H9 (cell line): ENCODE data around the gene RNF32. TPM values are rescaled to one million over a fixed set of nuclear protein-coding genes. Genes with fewer than 3 reads are reported as not detected.
"Not testable (repeated sequence)": the region's sequence is repeated elsewhere in the genome, so short reads cannot be mapped to it uniquely, and the experiment has no call there.

Source experiments
- DNase-seq: peaks from one replicate; pipeline ENCODE4 v3.0.0-alpha.2; 2017
- H2AFZ ChIP-seq: one replicate; pipeline ENCODE4 v1.6.1; 2013; ENCODE audit warnings: mild to moderate bottlenecking, low read length, control low read depth, moderate library complexity
- H2AK5ac ChIP-seq: 2 replicates; pipeline ENCODE4 v1.6.1; 2013; ENCODE audit warnings: low read length, control low read depth, mixed read lengths; ENCODE audit not compliant: insufficient read length
- H2BK120ac ChIP-seq: one replicate; pipeline ENCODE4 v1.6.1; 2013; ENCODE audit warnings: low read depth, mild to moderate bottlenecking, low read length, control low read depth, inconsistent platforms; ENCODE audit not compliant: poor library complexity, severe bottlenecking
- H2BK12ac ChIP-seq: 2 replicates; pipeline ENCODE4 v1.6.1; 2013; ENCODE audit warnings: low read length, control low read depth, mixed read lengths, low read depth; ENCODE audit not compliant: insufficient read length
- H2BK15ac ChIP-seq: 2 replicates; pipeline ENCODE4 v1.6.1; 2013; ENCODE audit warnings: low read depth, low read length, control low read depth
- H2BK20ac ChIP-seq: one replicate; pipeline ENCODE4 v1.6.1; 2013; ENCODE audit warnings: low read depth, mild to moderate bottlenecking, low read length, control low read depth, inconsistent platforms; ENCODE audit not compliant: poor library complexity, severe bottlenecking
- H2BK5ac ChIP-seq: 2 replicates; pipeline ENCODE4 v1.6.1; 2013; ENCODE audit warnings: low read length, control low read depth, mixed read lengths; ENCODE audit not compliant: insufficient read length
- H3K14ac ChIP-seq: 2 replicates; pipeline ENCODE4 v1.6.1; 2013; ENCODE audit warnings: low read length, control low read depth; ENCODE audit not compliant: insufficient read depth
- H3K18ac ChIP-seq: 2 replicates; pipeline ENCODE4 v1.6.1; 2013; ENCODE audit warnings: low read depth, mild to moderate bottlenecking, mixed read lengths, low read length, control low read depth; ENCODE audit not compliant: insufficient read length
- H3K23ac ChIP-seq: 2 replicates; pipeline ENCODE4 v1.6.1; 2013; ENCODE audit warnings: low read length, control low read depth, mixed read lengths, low read depth; ENCODE audit not compliant: insufficient read length
- H3K23me2 ChIP-seq: 2 replicates; pipeline ENCODE4 v1.6.1; 2013; ENCODE audit warnings: low read depth, mild to moderate bottlenecking, mixed read lengths, low read length, control low read depth; ENCODE audit not compliant: insufficient read length, poor library complexity, severe bottlenecking
- H3K27ac ChIP-seq: 2 replicates; pipeline ENCODE4 v1.5.1; 2013; ENCODE audit warnings: low read length, control low read depth, mixed read lengths, low read depth; ENCODE audit not compliant: insufficient read length
- H3K27me3 ChIP-seq: 2 replicates; pipeline ENCODE4 v1.6.1; 2013; ENCODE audit warnings: low read length, control low read depth, inconsistent platforms; ENCODE audit not compliant: insufficient read depth
- H3K4ac ChIP-seq: 2 replicates; pipeline ENCODE4 v1.6.1; 2013; ENCODE audit warnings: low read depth, mild to moderate bottlenecking, control low read depth, inconsistent platforms, low read length, moderate library complexity
- H3K4me1 ChIP-seq: 2 replicates; pipeline ENCODE4 v1.6.1; 2013; ENCODE audit warnings: low read length, control low read depth, inconsistent platforms; ENCODE audit not compliant: insufficient read depth
- H3K4me2 ChIP-seq: 2 replicates; pipeline ENCODE4 v1.6.1; 2013; ENCODE audit warnings: low read length, control low read depth, mixed read lengths; ENCODE audit not compliant: insufficient read length, insufficient read depth
- H3K56ac ChIP-seq: 2 replicates; pipeline ENCODE4 v1.6.1; 2013; ENCODE audit warnings: low read depth, mild to moderate bottlenecking, mixed read lengths, low read length, control low read depth; ENCODE audit not compliant: insufficient read length
- H3K79me1 ChIP-seq: 2 replicates; pipeline ENCODE4 v1.6.1; 2013; ENCODE audit warnings: low read depth, mild to moderate bottlenecking, moderate library complexity, low read length, control low read depth, inconsistent platforms; ENCODE audit not compliant: insufficient read depth, poor library complexity, severe bottlenecking
- H3K79me2 ChIP-seq: 2 replicates; pipeline ENCODE4 v1.6.1; 2013; ENCODE audit warnings: low read length, control low read depth, inconsistent platforms; ENCODE audit not compliant: insufficient read depth
- H3K9ac ChIP-seq: 2 replicates; pipeline ENCODE4 v1.6.1; 2013; ENCODE audit warnings: low read length, control low read depth, mixed read lengths; ENCODE audit not compliant: insufficient read length; ENCODE audit errors: extremely low read depth
- H3K9me3 ChIP-seq: one replicate; pipeline ENCODE4 v1.6.1; 2013; ENCODE audit warnings: low read depth, low read length, inconsistent platforms; ENCODE audit not compliant: control insufficient read depth
- H3T11ph ChIP-seq: one replicate; pipeline ENCODE4 v1.6.1; 2013; ENCODE audit warnings: mild to moderate bottlenecking, low read length, control low read depth, inconsistent platforms
- H4K20me1 ChIP-seq: one replicate; pipeline ENCODE4 v1.6.1; 2013; ENCODE audit not compliant: control insufficient read depth, insufficient read length, insufficient read depth
- H4K5ac ChIP-seq: 2 replicates; pipeline ENCODE4 v1.6.1; 2013; ENCODE audit warnings: low read depth, mild to moderate bottlenecking, mixed read lengths, low read length, control low read depth; ENCODE audit not compliant: insufficient read length
- H4K8ac ChIP-seq: replicated peaks from 2 replicates; pipeline ENCODE4 v1.6.1; 2013; ENCODE audit warnings: low read length, control low read depth, mixed read lengths, low read depth; ENCODE audit not compliant: insufficient read length
- H4K91ac ChIP-seq: 2 replicates; pipeline ENCODE4 v1.6.1; 2013; ENCODE audit warnings: low read depth, mild to moderate bottlenecking, moderate library complexity, mixed read lengths, low read length, control low read depth; ENCODE audit not compliant: insufficient read length
- H3K27ac Mint-ChIP-seq, 3 experiments: 2 replicates in 2 of 3; 3 replicates in 1 of 3; pipeline ENCODE4 v1.8.0; 2020 to 2021; ENCODE audit warnings: mixed read lengths in 3 of 3, mild to moderate bottlenecking in 1 of 3, moderate library complexity in 1 of 3
- H3K27me3 Mint-ChIP-seq: 2 replicates; pipeline ENCODE4 v1.8.0; 2021; ENCODE audit warnings: low read depth, mild to moderate bottlenecking, moderate library complexity, mixed read lengths
- H3K36me3 Mint-ChIP-seq, 3 experiments: 2 replicates in 2 of 3; 3 replicates in 1 of 3; pipeline ENCODE4 v1.8.0; 2020 to 2021; ENCODE audit warnings: low read depth in 3 of 3, mixed read lengths in 3 of 3; ENCODE audit not compliant: insufficient read depth in 1 of 3
- H3K4me1 Mint-ChIP-seq, 2 experiments: 2 replicates each; pipeline ENCODE4 v1.8.0; 2020; ENCODE audit warnings: mixed read lengths in 2 of 2
- H3K4me3 Mint-ChIP-seq, 2 experiments: 2 replicates in 1 of 2; 3 replicates in 1 of 2; pipeline ENCODE4 v1.8.0; 2020 to 2021; ENCODE audit warnings: mild to moderate bottlenecking in 2 of 2, mixed read lengths in 2 of 2, moderate library complexity in 1 of 2
- H3K9me3 Mint-ChIP-seq, 2 experiments: 2 replicates in 1 of 2; 3 replicates in 1 of 2; pipeline ENCODE4 v1.8.0; 2020; ENCODE audit warnings: mild to moderate bottlenecking in 2 of 2, mixed read lengths in 2 of 2, moderate library complexity in 1 of 2
- CTCF ChIP-seq: fragments of 200-600 bp; sonication (generic); conservative IDR thresholded peaks from 3 replicates; pipeline ENCODE4 v1.8.0; 2021; ENCODE audit warnings: antibody characterized with exemption, mild to moderate bottlenecking
- WGBS: extraction: QIAGEN DNeasy Blood & Tissue Kit; methylation state at CpG from one replicate; pipeline ENCODE4 v1.1.7; 2013; ENCODE audit warnings: missing lambda C conversion rate, low lambda C conversion rate, mixed read lengths; ENCODE audit not compliant: insufficient read length; ENCODE audit errors: extremely low coverage; 5-methylcytosine and 5-hydroxymethylcytosine counted together
- total RNA-seq: library from RNA; stranded (reverse); gene quantifications from 2 replicates; pipeline ENCODE4 v1.2.1, GENCODE V29; 2021

The RNF32 gene
- total RNA-seq, 1 experiment from 2014 or later: 0.90 TPM

DNA sequence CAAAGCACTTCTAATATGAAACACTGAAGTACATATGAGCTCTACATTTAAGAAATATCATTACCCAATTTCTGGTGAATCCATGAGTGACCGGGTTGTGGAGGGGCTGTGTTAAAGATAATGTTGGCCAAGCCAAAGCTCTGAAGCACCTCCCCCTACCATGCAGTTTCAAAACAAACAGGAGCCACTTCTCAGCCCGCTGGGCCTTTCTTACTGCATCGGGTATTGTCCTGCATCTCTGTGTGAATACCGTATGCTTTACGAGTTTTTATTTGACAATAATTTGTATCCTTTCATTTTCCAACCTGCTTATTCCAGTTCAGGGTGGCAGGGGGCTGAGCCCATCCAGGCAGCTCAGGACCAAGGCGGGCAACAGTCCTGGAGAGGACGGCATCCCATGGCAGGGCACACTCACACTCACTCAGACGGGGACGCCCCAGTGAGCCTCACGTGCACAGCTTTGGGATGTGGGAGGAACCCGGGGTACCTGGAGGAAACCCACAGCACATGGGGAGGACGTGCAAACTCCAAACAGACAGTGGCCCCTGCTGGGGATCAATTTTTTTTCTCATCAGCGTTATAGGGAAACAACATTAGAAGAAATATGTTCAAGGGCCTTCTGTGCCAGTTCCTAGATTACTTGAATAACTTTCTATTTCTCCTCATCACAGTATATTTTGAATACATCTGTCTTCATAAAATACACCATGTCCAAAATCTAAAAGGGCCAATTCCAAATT, 1.9 kb downstream of the RNF32 start:
- H3K4me1 Mint-ChIP-seq: peaks cover 16 to 30% of the 10 kb centered on the region in 2 experiments
- no peak overlapping the region for H3K4me3 Mint-ChIP-seq
- no CpG with 5 or more reads among the region's 13 CpGs for WGBS

GRCh38 chr7:156647330-156647729, 6.8 kb downstream of the RNF32 start:
- not testable (repeated sequence) for H4K91ac ChIP-seq, DNase-seq, H2BK15ac ChIP-seq, H3K79me1 ChIP-seq, H2BK12ac ChIP-seq, H3K27ac ChIP-seq, H3K23me2 ChIP-seq, H3K27me3 Mint-ChIP-seq, H2AK5ac ChIP-seq, H2BK120ac ChIP-seq, H3T11ph ChIP-seq, H4K8ac ChIP-seq, H3K4me2 ChIP-seq, H2BK5ac ChIP-seq, H3K9ac ChIP-seq, H3K18ac ChIP-seq, H3K79me2 ChIP-seq, H3K14ac ChIP-seq, H3K4me1 ChIP-seq, H4K20me1 ChIP-seq, H2AFZ ChIP-seq, H3K27ac Mint-ChIP-seq, H2BK20ac ChIP-seq, H3K23ac ChIP-seq, H4K5ac ChIP-seq, H3K4ac ChIP-seq, H3K27me3 ChIP-seq, H3K9me3 ChIP-seq, H3K56ac ChIP-seq, H3K4me3 Mint-ChIP-seq
- Mint-ChIP-seq H3K9me3 (peaks cover 6 to 25% of the 10 kb centered on the region in 2 experiments; a peak in 4 of 5 replicates), H3K36me3 (peaks cover 3 to 31% (median 4%) of the 10 kb centered on the region in 3 experiments; a peak in 5 of 7 replicates), H3K4me1 (peaks cover 6 to 13% of the 10 kb centered on the region in 2 experiments)
- WGBS: no CpG with 5 or more reads among the region's 5 CpGs

More for the DNA sequence above, 1.9 kb downstream of the RNF32 start:
- H3K36me3 Mint-ChIP-seq: peaks cover 6 to 13% (median 8%) of the 10 kb centered on the region in 3 experiments; a peak in 5 of 7 replicates
- Histone ChIP-seq H3K23me2 (peaks cover 15% of the 10 kb centered on the region), H3K9me3 (no peaks in the 10 kb centered on the region), H3T11ph (no peak overlapping the region), H3K4ac (no peak overlapping the region), H3K4me1 (no peaks in the 10 kb centered on the region), H2BK20ac (no peak overlapping the region), H2BK15ac (no peak overlapping the region), H4K5ac (no peak overlapping the region), H3K27me3 (no peaks in the 10 kb centered on the region), H3K18ac (no peak overlapping the region), H2AK5ac (no peak overlapping the region), H3K14ac (no peak overlapping the region), H2BK120ac (no peak overlapping the region), H3K56ac (no peak overlapping the region), H3K23ac (no peak overlapping the region), H2AFZ (no peak overlapping the region), H3K79me1 (no peaks in the 10 kb centered on the region), H2BK12ac (no peak overlapping the region), H4K91ac (no peak overlapping the region), H3K4me2 (no peak overlapping the region), H3K79me2 (no peaks in the 10 kb centered on the region), H2BK5ac (no peak overlapping the region), H3K27ac (no peak overlapping the region), H4K20me1 (no peaks in the 10 kb centered on the region), H4K8ac (no peak overlapping the region), H3K9ac (no peak overlapping the region)
- TF ChIP-seq CTCF: no peak
- DNase-seq: no peak
- H3K27ac Mint-ChIP-seq: no peak overlapping the region
- peaks cover 7 to 8% of the 10 kb centered on the region in 2 experiments; a peak in 4 of 5 replicates for H3K9me3 Mint-ChIP-seq
- peaks cover 21% of the 10 kb centered on the region for H3K27me3 Mint-ChIP-seq
